Peyer's patch (tissue), 4 donors: ENCODE data around the gene AKAP13.

Experiments used
- CTCF ChIP-seq, 6 experiments: fragments of 450-650 bp in 4 of 6; fragments of 200-600 bp in 2 of 6; sonication (generic) in 1 of 6; IDR thresholded peaks; one replicate each; pipeline ENCODE4 v1.5.1; 2017 to 2019; ENCODE audit warnings: antibody characterized with exemption in 6 of 6, mild to moderate bottlenecking in 3 of 6, moderate library complexity in 1 of 6
- POLR2A ChIP-seq, 2 donors: fragments of 450-650 bp; IDR thresholded peaks; one replicate each; pipeline ENCODE4 v1.5.1; 2017; ENCODE audit warnings: antibody characterized with exemption in 2 of 2, mild to moderate bottlenecking in 2 of 2, moderate library complexity in 2 of 2

- TF ChIP-seq CTCF (IDR thresholded peaks at IDR 0.05) (no peak), POLR2A (IDR thresholded peaks at IDR 0.05) (no peak)
Observed at GRCh38 chr15:85479071-85479647, 98.8 kb downstream of the AKAP13 start.
